ENCODE results near the gene PIGP.

GRCh38 chr21:37043818-37044217, 29.1 kb downstream of the PIGP start:
- TF ChIP-seq CTCF (IDR thresholded peaks at IDR 0.05; ENCODE audit: insufficient read depth, low read depth, low read length): no peak
- no peak for TF ChIP-seq EZH2 (IDR thresholded peaks at IDR 0.05; ENCODE audit: insufficient read depth, low read length)
